Esophagus muscularis mucosa (tissue), 3 donors: ENCODE results near the gene HNF1A.

Experiments used
- POLR2A ChIP-seq: fragments of 450-650 bp; IDR thresholded peaks from one replicate; pipeline ENCODE4 v1.6.1; 2017; ENCODE audit warnings: antibody characterized with exemption, moderate library complexity, mild to moderate bottlenecking, low read depth
- POLR2AphosphoS5 ChIP-seq, 2 donors: sonication (generic); formaldehyde crosslinking; IDR thresholded peaks; one replicate each; pipeline ENCODE4 v1.6.1; 2017; ENCODE audit warnings: antibody characterized with exemption in 2 of 2
- TF ChIP-seq, protein P1 (sequence below), 3 experiments: fragments of 200-600 bp in 2 of 3; fragments of 450-650 bp in 1 of 3; sonication (generic) in 2 of 3; IDR thresholded peaks; one replicate each; pipeline ENCODE4 v1.5.1; 2017 to 2019; ENCODE audit warnings: antibody characterized with exemption in 3 of 3, mild to moderate bottlenecking in 2 of 3, moderate library complexity in 1 of 3

DNA sequence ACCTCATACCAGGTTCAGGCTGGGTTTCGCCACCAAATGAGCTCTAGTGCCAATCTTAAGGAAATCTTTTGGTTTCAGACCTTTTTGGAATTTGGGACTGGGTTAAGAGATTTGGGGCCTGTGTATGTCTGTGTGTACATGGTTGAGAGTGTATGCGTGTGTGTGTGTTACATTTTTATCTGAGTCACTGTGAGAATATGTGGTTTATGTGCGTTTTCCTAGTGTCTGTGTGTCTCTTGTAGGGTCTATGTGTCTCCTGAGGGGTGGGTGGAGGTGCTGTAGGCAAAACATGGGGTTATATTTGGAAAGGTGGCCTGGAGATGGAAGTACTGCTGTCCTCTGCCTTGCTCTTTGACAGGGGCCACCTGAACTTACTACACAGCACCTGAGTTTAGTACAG is 20.1 kb downstream of the HNF1A start:
- TF ChIP-seq, protein P1, sequence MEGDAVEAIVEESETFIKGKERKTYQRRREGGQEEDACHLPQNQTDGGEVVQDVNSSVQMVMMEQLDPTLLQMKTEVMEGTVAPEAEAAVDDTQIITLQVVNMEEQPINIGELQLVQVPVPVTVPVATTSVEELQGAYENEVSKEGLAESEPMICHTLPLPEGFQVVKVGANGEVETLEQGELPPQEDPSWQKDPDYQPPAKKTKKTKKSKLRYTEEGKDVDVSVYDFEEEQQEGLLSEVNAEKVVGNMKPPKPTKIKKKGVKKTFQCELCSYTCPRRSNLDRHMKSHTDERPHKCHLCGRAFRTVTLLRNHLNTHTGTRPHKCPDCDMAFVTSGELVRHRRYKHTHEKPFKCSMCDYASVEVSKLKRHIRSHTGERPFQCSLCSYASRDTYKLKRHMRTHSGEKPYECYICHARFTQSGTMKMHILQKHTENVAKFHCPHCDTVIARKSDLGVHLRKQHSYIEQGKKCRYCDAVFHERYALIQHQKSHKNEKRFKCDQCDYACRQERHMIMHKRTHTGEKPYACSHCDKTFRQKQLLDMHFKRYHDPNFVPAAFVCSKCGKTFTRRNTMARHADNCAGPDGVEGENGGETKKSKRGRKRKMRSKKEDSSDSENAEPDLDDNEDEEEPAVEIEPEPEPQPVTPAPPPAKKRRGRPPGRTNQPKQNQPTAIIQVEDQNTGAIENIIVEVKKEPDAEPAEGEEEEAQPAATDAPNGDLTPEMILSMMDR (IDR thresholded peaks at IDR 0.05): no peak
- TF ChIP-seq POLR2AphosphoS5 (IDR thresholded peaks at IDR 0.05): no peak
- TF ChIP-seq POLR2A: no peak
